HG03064 (cell line): ENCODE measurements around the gene TSPYL4.

Source experiments
- ATAC-seq: cut with Tn5 transposase; IDR thresholded peaks from one replicate; pipeline ENCODE4 v1.9.1; 2021; ENCODE audit warnings: low read depth; ENCODE audit not compliant: unreplicated experiment

Gene TSPYL4

GRCh38 chr6:116234689-116235088 lies 19.2 kb downstream of the TSPYL4 start:
- ATAC-seq, result no peak

- no peak for ATAC-seq
Measured at GRCh38 chr6:116229287-116229913, 24.5 kb downstream of the TSPYL4 start.

GRCh38 chr6:116223355-116223754 lies 30.5 kb downstream of the TSPYL4 start:
- ATAC-seq, result no peak

GRCh38 chr6:116221911-116222310 lies 32.0 kb downstream of the TSPYL4 start:
- ATAC-seq, result no peak

- ATAC-seq, result no peak
Measured at GRCh38 chr6:116221067-116221466, 32.8 kb downstream of the TSPYL4 start.

- ATAC-seq, result no peak
Measured at GRCh38 chr6:116218866-116219265, 35.0 kb downstream of the TSPYL4 start.

GRCh38 chr6:116218172-116218633 lies 35.7 kb downstream of the TSPYL4 start:
- ATAC-seq, result no peak

- ATAC-seq, result no peak
Measured at GRCh38 chr6:116217069-116217468, 36.8 kb downstream of the TSPYL4 start.

GRCh38 chr6:116215414-116215813 lies 38.5 kb downstream of the TSPYL4 start:
- no peak for ATAC-seq

- ATAC-seq, result no peak
Measured at GRCh38 chr6:116214681-116215080, 39.2 kb downstream of the TSPYL4 start.

GRCh38 chr6:116210750-116211425 lies 43.0 kb downstream of the TSPYL4 start:
- no peak for ATAC-seq

GRCh38 chr6:116210316-116210715 lies 43.6 kb downstream of the TSPYL4 start:
- no peak for ATAC-seq

GRCh38 chr6:116208056-116208785 lies 45.7 kb downstream of the TSPYL4 start:
- ATAC-seq, result no peak

GRCh38 chr6:116206231-116206903 lies 47.5 kb downstream of the TSPYL4 start:
- no peak for ATAC-seq

- no peak for ATAC-seq
Measured at GRCh38 chr6:116205281-116205680, 48.6 kb downstream of the TSPYL4 start.

- no peak for ATAC-seq
Measured at GRCh38 chr6:116201538-116201937, 52.3 kb downstream of the TSPYL4 start.

- no peak for ATAC-seq
Measured at GRCh38 chr6:116200619-116201249, 53.1 kb downstream of the TSPYL4 start.
